Fibroblast of lung (primary cell): ENCODE results near the gene CREB5.

Experiments used
- CTCF ChIP-seq, 2 donors: IDR thresholded peaks in 1 of 2; conservative IDR thresholded peaks in 1 of 2; 1 replicate in 1 of 2; 2 replicates in 1 of 2; pipeline ENCODE4 v1.5.1; 2011 to 2012; ENCODE audit warnings: low read length in 2 of 2, control low read depth in 1 of 2, inconsistent platforms in 1 of 2, low read depth in 1 of 2, mild to moderate bottlenecking in 1 of 2
- EZH2 ChIP-seq: IDR thresholded peaks from 2 replicates; pipeline ENCODE4 v1.5.1; 2012; ENCODE audit warnings: low read length, control low read depth, mild to moderate bottlenecking; ENCODE audit errors: missing control alignments

DNA sequence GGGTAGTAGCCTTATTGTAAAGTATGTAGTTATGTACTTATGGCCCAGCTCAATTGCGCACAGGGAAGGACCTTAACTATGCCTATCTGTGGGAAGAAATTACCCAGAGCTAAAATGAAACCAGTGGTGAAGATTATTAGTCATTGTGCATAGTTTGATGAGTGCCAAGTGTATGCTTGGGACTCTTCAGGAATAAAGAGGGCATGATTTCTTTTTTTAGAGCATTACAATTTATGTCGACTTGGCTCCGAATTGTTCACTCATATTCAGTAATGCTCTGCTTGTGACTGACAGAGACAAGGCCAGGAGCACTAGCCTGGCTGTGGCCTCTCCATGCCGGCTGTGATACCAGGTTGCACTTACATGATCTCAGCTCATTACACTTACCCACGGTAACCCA, 276.3 kb downstream of the CREB5 start:
- TF ChIP-seq CTCF (conservative IDR thresholded peaks at IDR 0.05 in 1 of 2, IDR thresholded peaks at IDR 0.05 in 1 of 2; ENCODE audit: low read depth in 1 of 2, low read length in 2 of 2) (no peak), EZH2 (no peak)
